Measurements from ENCODE around the gene ALDH1A2. TPM values are rescaled to one million over a fixed set of nuclear protein-coding genes. Genes with fewer than 3 reads are reported as not detected.
A peak's percentile ranks its signal among the peaks of the same experiment; 100 is the strongest.

Gene ALDH1A2
- total RNA-seq, 1 donor from 2014 or later: 9.3 TPM

DNA sequence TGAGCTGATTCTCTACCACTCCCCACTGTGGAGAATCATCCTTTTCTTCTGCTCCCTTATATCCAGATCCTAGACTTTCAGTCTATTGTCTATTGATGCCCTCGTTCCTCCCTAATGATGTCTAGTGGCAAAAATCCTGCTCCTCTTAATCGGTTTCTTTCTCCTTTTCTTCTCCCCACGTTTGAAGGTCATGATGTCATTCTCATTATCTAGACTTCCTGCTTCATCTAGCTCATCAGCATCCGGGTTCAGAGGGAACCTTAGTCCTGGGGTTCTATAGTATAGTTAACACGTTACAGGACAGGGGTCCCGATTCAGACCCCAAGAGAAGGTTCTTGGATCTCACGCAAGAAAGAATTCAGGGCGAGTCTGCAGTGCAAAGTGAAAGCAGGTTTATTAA is 14.9 kb upstream of the ALDH1A2 start:
- Histone ChIP-seq H3K4me1 (no peaks in the 10 kb centered on the region), H3K9me3 (no peaks in the 10 kb centered on the region), H3K27ac (no peak overlapping the region), H3K4me3 (no peak overlapping the region), H3K27me3 (no peaks in the 10 kb centered on the region), H3K36me3 (no peaks in the 10 kb centered on the region)
- intact Hi-C loops (cut with DNase I): no loop called here
- DNase-seq (ENCODE audit: low spot score in 2 of 2): no peak
- TF ChIP-seq, protein P1, sequence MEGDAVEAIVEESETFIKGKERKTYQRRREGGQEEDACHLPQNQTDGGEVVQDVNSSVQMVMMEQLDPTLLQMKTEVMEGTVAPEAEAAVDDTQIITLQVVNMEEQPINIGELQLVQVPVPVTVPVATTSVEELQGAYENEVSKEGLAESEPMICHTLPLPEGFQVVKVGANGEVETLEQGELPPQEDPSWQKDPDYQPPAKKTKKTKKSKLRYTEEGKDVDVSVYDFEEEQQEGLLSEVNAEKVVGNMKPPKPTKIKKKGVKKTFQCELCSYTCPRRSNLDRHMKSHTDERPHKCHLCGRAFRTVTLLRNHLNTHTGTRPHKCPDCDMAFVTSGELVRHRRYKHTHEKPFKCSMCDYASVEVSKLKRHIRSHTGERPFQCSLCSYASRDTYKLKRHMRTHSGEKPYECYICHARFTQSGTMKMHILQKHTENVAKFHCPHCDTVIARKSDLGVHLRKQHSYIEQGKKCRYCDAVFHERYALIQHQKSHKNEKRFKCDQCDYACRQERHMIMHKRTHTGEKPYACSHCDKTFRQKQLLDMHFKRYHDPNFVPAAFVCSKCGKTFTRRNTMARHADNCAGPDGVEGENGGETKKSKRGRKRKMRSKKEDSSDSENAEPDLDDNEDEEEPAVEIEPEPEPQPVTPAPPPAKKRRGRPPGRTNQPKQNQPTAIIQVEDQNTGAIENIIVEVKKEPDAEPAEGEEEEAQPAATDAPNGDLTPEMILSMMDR (IDR thresholded peaks at IDR 0.05): no peak

DNA sequence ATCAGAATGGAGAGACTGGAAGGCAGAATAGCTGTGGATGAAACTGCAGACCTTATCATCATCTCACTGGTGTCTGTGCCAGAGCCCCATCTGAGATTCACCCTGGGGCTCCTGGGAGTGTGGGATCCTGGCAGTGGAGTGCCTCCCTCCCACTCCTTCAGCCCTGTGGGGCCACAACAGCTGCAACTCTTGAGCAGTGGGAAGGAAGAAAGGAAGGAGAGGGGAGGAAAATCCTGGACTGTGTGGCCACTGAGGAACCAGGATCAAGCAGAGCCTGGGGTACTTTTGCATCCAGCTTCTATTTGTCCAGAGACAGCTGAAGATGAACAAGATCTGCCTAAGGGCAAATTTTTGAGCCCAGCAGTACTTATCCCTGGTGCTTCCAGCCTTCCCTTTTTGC is 13.1 kb upstream of the ALDH1A2 start:
- Histone ChIP-seq H3K4me1 (no peaks in the 10 kb centered on the region), H3K36me3 (no peaks in the 10 kb centered on the region), H3K27ac (no peak overlapping the region), H3K9me3 (no peaks in the 10 kb centered on the region), H3K27me3 (no peaks in the 10 kb centered on the region), H3K4me3 (no peak overlapping the region)
- intact Hi-C loops (cut with DNase I): no loop called here
- no peak for DNase-seq (ENCODE audit: low spot score in 2 of 2)
- TF ChIP-seq, protein P1 (IDR thresholded peaks at IDR 0.05): no peak

DNA sequence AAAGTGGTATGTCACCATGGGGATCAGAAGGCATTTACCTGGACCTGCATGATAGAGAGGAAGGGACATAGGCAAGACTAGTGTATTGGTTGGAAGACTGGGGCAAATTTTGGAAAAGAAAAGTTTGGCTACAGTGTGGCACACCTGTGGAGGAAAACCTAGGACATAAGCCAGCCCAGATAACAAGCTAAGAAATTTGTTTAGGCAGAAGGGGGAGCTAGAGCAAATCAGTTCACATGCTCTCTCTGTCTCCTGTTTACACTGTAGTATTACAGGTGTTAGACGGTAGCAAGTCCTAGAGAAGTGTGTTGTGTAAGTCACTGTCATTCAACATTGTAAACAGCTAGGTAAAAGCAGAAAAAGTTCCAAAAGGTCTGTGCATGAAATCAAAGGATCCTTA is 11.9 kb upstream of the ALDH1A2 start:
- no peak for DNase-seq (ENCODE audit: low spot score in 2 of 2)
- intact Hi-C loops (cut with DNase I): no loop called here

DNA sequence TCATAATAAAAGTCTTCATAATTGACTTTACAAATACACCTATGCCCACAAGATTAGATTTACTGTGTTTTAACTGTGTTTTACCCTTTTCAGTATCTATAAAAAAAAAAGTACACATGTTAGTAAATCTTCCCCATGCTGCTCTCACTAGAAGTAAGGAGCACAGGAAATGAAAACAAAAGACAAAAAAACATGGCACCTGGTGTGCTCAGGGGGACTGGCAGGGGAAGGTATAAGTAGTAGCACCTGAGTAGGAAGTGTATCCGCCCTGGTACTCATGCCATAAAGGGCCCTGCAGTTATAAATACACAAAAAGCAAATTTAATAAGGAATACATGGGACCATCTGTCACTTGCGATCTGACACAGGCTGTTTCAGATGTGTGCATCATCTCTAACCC is 8.9 kb upstream of the ALDH1A2 start:
- no peaks in the 10 kb centered on the region for H3K9me3 ChIP-seq
- intact Hi-C loops (cut with DNase I): no loop called here
- no peak for DNase-seq (ENCODE audit: low spot score in 2 of 2)
- no peak overlapping the region for H3K4me3 ChIP-seq
- H3K27me3 ChIP-seq: no peaks in the 10 kb centered on the region
- H3K36me3 ChIP-seq: no peaks in the 10 kb centered on the region
- TF ChIP-seq, protein P1 (IDR thresholded peaks at IDR 0.05): no peak
- no peak overlapping the region for H3K27ac ChIP-seq
- H3K4me1 ChIP-seq: no peaks in the 10 kb centered on the region

More for the DNA sequence above, 11.9 kb upstream of the ALDH1A2 start:
- no peaks in the 10 kb centered on the region for H3K36me3 ChIP-seq
- H3K27ac ChIP-seq: no peak overlapping the region
- no peaks in the 10 kb centered on the region for H3K9me3 ChIP-seq
- no peaks in the 10 kb centered on the region for H3K27me3 ChIP-seq
- no peaks in the 10 kb centered on the region for H3K4me1 ChIP-seq
- TF ChIP-seq, protein P1 (IDR thresholded peaks at IDR 0.05): no peak
- no peak overlapping the region for H3K4me3 ChIP-seq

DNA sequence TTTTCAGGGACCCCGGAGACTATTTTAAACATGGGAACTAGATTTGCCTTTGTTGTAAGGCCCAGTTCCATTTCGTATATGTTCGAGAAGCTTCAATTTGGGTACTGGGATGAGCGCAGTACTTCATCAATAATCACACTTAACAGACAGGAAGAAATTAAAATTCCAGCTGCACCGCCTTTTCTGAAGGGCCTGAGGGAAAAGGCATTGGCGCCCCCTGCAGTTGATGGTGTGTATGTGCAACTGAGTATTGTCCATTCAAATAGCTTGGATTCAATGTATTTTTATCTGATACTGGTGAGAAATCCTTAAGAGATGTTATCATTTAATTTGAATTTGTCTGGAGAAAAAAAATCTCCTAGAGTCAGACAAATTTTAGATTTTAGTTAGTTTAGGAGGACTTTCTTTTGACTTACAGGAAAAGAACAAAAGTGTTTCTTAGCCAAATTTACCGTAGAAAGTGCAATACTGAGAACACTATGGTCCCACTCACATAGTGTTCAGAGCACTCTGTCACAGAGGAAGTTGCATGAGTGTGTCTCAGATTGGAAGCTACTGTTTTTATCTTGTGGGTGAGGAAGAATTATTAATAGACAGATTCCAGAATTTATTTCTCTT is 5.4 kb upstream of the ALDH1A2 start:
- H3K27ac ChIP-seq: no peak overlapping the region
- no peak for DNase-seq (ENCODE audit: low spot score in 2 of 2)
- no peaks in the 10 kb centered on the region for H3K36me3 ChIP-seq
- TF ChIP-seq, protein P1 (IDR thresholded peaks at IDR 0.05): peak; percentile 44 to 73 (median 68)
- no peaks in the 10 kb centered on the region for H3K9me3 ChIP-seq
- intact Hi-C loops (cut with DNase I): loop anchor here (2.0 kb wide), 1 partner anchor 510 kb away; no protein-coding TSS in a partner anchor
- no peak overlapping the region for H3K4me3 ChIP-seq
- no peaks in the 10 kb centered on the region for H3K4me1 ChIP-seq
- no peaks in the 10 kb centered on the region for H3K27me3 ChIP-seq

DNA sequence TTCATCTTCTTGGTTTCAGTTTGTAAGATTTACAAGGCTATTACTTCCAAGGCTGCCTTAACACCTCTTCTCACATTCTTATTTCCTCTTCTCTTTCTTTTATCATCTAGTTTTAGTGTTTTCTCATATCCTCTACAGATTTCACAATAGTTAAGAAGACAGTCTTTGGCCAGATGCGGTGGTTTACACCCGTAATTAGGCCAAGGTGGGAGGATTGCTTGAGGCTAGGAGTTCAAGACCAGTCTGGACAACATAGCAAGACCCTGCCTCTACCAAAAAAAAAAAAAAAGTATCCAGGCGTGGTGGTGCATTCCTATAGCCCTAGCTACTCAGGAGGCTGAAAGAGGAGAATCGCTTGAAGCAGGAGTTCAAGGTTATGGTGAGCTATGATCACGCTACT is 3.5 kb upstream of the ALDH1A2 start:
- DNase-seq (ENCODE audit: low spot score in 2 of 2): no peak
- H3K9me3 ChIP-seq: no peaks in the 10 kb centered on the region
- peaks cover 18% of the 10 kb centered on the region for H3K27me3 ChIP-seq
- H3K4me3 ChIP-seq: no peak overlapping the region
- H3K36me3 ChIP-seq: no peaks in the 10 kb centered on the region
- no peaks in the 10 kb centered on the region for H3K4me1 ChIP-seq
- TF ChIP-seq, protein P1 (IDR thresholded peaks at IDR 0.05): no peak
- intact Hi-C loops (cut with DNase I): no loop called here
- no peak overlapping the region for H3K27ac ChIP-seq

Data from ascending aorta (tissue), 2 donors.